HG03460 (cell line): Measurements from ENCODE around the gene MTHFD2L.

ENCODE experiments used
- ATAC-seq: cut with Tn5 transposase; IDR thresholded peaks from one replicate; pipeline ENCODE4 v1.9.1; 2021; ENCODE audit not compliant: unreplicated experiment

Gene MTHFD2L

GRCh38 chr4:74237425-74237966, 79.6 kb downstream of the MTHFD2L start:
- ATAC-seq: no peak

- no peak for ATAC-seq
Observed at GRCh38 chr4:74244049-74244448, 86.1 kb downstream of the MTHFD2L start.

- no peak for ATAC-seq
Observed at GRCh38 chr4:74252933-74253332, 95.0 kb downstream of the MTHFD2L start.

- no peak for ATAC-seq
Observed at GRCh38 chr4:74254386-74254785, 96.5 kb downstream of the MTHFD2L start.

- ATAC-seq: no peak
Observed at GRCh38 chr4:74255096-74255495, 97.2 kb downstream of the MTHFD2L start.

GRCh38 chr4:74258963-74259362, 101.0 kb downstream of the MTHFD2L start:
- no peak for ATAC-seq

GRCh38 chr4:74260036-74260435, 102.1 kb downstream of the MTHFD2L start:
- ATAC-seq: no peak

GRCh38 chr4:74262522-74262921, 104.6 kb downstream of the MTHFD2L start:
- no peak for ATAC-seq

- no peak for ATAC-seq
Observed at GRCh38 chr4:74263551-74263950, 105.6 kb downstream of the MTHFD2L start.

GRCh38 chr4:74266081-74266480, 108.2 kb downstream of the MTHFD2L start:
- ATAC-seq: no peak

- ATAC-seq: no peak
Observed at GRCh38 chr4:74267998-74268606, 110.2 kb downstream of the MTHFD2L start.

GRCh38 chr4:74268643-74269042, 110.7 kb downstream of the MTHFD2L start:
- no peak for ATAC-seq

- ATAC-seq: no peak
Observed at GRCh38 chr4:74278490-74278889, 120.6 kb downstream of the MTHFD2L start.

GRCh38 chr4:74279716-74280115, 121.8 kb downstream of the MTHFD2L start:
- ATAC-seq: no peak

GRCh38 chr4:74282926-74283325, 125.0 kb downstream of the MTHFD2L start:
- ATAC-seq: no peak

GRCh38 chr4:74283614-74284013, 125.7 kb downstream of the MTHFD2L start:
- no peak for ATAC-seq

GRCh38 chr4:74284053-74284452, 126.1 kb downstream of the MTHFD2L start:
- no peak for ATAC-seq

GRCh38 chr4:74287164-74287563, 129.2 kb downstream of the MTHFD2L start:
- no peak for ATAC-seq

- no peak for ATAC-seq
Observed at GRCh38 chr4:74287791-74288190, 129.9 kb downstream of the MTHFD2L start.

- no peak for ATAC-seq
Observed at GRCh38 chr4:74291471-74291870, 133.6 kb downstream of the MTHFD2L start.

GRCh38 chr4:74292111-74292870, 134.4 kb downstream of the MTHFD2L start:
- ATAC-seq: no peak

GRCh38 chr4:74293558-74293957, 135.6 kb downstream of the MTHFD2L start:
- no peak for ATAC-seq
